DMS153 (cell line): ENCODE measurements around the gene SOCS3.
"Not testable (repeated sequence)": the region's sequence is repeated elsewhere in the genome, so short reads cannot be mapped to it uniquely, and the experiment has no call there.

Source experiments
- DNase-seq: peaks from one replicate; lab custom pipeline; 2025; lab: John Stamatoyannopoulos, UW

Gene SOCS3

DNA sequence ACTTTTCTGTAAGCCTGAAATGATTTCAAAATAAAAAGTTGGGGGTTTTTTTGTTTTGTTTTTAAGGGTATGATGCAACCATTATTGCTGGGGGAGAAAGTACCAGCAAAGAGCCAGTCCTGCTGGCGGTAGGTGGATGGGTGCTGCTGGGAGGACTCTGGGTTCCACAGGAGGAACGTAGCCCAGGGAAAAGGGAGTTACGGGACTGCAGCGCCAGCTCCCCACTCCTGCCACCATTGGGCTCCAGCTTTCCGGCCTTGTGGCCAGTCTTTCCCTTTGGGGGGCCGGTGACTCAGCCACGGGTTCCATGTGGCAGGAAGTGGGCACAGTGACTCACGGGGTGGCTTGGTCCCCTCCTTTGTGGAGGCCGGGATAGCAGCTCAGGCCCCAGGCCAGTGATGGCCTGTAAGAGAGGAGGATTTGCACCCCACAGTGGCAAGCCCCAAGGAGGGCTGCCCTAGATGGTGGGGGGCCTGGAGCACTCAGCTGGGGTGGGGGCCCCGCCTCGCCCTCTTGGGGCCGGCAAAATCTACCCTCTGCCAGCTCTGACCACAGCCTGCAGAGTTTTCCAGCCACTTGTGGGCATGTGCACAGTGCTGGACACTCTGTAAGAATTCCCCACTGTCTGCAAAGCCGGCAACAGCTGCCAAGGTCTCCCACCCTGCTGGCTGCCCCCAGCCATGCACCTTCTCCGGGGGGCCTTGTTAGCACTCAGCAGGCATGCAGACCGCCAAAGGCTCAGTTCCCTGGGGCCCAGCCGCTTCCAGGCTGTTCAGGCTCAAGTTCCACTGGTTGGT, 30.4 kb downstream of the SOCS3 start:
- no peak for DNase-seq

DNA sequence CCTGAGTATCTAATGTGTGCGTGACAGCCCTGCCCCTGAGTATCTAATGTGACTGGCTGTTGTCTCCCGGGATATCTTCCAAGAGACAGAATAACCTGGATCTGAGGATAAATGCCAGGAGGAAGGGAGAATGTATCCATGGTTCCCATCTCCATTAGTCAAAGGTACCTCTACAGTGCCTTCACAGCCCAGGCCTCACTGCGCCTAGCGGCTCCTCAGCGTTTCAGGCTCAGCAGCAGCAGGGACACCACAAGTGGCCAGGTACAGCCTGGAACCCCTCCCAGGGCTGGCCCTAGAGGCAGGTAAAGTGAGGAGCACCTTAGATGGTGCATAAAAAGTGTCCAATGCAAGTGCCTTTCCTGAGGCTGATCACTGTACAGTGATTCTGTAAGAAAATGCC, 32.0 kb downstream of the SOCS3 start:
- no peak for DNase-seq

DNA sequence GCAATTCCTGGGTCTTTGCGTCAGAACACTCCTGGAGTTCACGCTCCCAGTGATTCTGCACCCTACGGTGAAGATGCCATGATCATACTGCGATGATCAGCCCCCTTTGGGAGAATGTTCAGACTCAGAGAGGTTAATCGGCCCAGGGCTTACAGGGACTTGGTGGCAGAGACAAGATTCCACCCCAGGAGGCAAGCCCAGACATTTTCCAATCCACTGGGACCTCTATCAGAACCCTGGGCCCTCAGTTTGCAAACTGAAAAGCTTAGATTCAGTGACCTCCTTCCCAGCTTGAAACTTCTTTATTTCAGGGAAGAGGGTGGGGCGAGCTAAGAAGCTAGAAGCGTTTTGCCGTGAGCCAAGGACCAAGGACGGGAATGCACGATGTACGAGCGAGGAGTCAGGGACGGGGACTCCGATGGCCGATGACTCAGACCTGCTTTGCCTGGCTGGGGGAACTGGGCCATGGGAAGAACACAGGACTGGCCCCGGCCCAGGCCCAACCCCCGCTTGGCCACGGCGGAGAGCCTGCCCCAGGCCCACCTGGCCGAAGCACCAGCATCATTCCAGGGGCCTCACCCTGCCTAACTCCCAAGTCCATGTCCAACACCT, 34.7 kb downstream of the SOCS3 start:
- no peak for DNase-seq

DNA sequence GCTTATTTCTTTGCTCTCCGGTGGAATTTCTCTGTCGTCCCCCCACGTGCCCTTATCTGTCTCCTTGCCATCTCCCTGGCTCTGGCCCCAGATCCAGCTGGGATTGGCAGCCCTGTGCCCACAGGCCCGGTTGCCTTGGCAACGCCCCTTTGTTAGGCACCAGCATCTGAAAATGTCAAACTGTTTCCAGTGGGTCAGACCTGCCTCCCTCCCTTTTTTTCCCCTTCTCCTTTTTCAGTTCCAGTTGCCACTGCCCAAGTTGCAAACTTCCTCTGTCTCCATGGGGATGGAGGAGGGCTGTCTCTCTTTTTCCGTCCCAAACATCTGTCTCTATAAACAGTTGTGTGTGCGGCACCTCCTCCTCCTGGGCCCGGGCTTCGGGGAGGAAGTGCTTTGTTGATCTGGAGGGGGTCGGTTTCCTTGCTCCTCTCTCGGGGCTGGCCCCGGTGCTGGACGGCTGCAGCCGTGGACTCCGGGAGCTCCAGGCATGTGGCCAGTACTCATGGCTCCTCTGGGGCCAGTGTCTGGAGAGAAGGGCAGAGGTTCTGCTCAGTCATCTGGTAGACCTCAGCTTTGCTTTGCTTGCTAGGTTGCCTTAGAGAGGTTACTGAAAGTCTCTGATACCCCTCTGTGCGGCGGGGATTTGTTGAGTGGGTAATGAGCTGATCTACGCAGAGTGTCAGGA, 35.3 kb downstream of the SOCS3 start:
- peak; percentile 77 for DNase-seq

DNA sequence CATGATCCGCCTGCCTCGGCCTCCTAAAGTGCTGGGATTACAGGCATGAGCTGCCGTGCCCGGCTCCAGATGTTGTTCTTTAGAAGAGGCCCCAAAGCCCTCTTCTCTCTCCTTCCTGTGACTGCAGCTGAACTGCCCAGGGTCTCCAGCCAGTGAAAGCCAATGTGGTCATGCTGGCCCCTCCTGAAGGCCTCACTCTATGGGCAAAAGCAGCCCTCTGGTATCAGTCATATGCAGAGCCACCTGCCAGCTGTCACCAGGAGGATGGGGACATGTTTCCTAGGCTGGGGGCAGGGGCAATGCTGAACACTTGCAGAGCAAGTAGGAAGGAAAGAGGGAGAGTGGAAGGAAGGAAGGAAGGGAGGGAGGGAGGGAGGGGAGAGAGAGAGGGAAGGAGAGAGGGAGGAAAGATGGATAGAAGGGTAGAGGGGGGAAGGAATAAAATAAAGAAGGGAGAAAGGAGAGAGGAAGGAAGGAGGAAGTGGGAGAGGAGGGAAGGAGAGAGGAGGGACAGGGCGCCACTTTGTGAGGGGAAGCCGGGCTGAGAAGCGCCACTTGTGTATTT, 36.0 kb downstream of the SOCS3 start:
- DNase-seq: no peak

DNA sequence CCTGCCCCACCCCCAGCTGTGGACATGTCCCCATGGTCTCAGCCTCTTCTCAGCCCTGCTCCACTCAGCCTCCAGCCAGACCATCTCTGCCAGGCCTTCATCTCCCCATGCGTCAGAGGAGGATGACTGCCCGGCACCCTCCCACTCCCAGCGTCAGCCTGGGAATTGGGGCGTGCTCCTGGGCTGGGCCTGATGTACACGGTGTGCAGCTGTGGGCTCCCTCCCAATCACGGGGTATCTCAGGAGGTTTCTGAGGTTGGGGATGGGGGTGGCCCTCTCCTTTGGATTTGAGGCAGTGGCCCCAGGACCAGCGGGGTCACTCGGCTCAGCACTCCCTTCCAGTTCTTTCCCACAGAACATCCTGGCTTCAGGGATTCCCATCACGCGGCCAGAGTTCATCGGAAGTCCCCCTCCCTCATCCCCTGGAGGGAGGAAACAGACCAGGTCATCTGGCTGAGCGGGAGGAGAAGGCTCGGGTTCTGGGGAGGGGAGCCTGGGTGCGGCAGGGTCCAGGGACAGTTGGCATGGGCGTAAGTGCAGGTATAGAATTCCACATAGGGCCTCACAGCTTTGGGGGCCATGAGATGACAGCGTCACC, 36.9 kb downstream of the SOCS3 start:
- DNase-seq: no peak

DNA sequence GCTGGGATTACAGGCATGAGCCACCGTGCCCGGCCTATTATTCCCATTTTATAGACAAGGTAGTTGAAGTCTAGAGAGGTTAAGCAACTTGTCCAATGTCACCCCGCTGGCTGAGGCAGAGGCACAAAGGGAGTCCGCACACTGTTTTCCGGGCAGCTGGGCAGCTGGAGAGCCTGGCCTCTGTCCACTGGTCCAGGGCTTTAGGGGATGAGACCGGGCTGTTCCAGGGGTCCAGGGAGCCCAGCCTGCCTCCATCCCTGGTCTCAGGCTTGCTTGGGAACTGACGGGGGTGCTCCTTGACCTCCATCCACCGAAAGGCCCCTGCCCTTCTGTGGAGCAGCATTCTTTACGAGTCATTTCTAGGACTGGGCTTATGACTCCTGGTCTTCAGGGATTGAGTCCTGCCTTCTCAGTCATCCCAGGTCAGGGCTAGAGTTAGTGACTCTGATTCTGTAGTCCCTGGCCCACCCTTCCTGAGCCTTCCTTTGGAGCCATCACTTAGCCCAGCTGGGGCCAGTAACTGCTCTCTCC, 37.5 kb downstream of the SOCS3 start:
- no peak for DNase-seq

DNA sequence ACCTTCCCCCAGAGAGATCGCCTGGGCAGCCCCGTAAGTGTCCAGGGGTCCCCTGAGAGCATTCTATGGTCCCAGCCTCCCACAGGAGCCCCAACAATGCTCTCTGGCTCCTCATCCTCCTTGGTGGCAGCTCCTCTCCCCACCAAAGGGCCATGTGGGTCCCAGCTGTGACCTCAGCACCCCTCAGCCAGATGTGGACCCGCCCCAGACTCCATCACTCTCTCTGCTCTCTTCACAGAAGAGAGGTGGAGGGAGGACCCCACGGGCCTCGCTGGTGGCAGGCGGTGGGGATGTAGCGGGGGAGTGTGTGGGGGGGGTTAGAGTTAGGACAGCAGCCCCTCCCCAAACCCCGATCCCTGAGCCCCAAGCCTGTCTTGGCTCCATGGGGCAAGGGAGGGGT, 41.0 kb downstream of the SOCS3 start:
- DNase-seq: no peak

DNA sequence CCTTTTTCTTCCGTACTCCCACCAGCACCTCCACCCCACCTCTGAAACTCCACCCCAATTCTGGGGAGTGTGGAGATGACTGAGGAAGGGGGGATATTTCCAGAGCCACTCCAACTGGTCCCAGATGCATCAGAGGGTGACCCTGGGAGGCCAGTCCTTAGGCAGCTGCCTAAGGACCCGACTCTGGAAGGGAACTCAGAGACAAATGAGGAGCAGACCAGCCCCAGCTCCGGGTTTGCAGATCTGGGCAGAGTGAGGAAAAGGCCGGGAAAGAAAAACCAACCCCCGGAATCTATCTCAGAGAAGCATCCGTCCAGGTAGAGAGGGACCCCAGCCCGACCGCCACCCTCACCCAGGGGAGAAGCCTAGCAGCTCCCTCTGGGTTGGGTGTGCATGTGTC, 41.5 kb downstream of the SOCS3 start:
- DNase-seq: no peak

DNA sequence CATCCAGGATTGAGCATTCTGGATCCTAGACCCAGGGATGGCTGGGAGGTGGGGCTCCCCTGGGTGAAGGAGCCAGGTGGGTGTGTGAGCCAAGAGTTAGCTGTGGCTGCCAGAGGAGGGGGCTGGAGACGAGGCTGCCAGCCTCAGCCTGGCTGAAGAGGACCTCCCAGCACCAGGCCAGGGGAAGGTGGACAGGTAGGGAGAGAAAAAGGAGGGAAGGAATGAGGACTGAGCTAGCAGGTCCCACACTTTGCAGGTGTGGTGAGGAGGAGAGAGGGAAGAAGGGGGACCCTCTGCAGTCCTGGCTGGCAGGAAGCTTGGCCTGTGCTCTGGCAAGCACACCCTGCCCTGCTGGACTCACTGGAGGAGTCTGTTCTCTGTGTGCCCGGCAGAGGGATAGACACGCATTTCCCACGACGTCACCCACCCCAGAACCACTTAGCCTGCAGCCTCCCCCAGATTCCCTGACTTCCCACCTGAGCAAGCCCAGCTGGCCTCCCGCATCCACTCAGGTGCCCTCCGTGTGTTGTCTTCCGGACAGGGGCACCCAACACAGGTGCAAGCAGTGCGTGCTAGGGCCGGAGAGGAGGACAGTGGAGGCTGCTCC, 42.0 kb downstream of the SOCS3 start:
- DNase-seq: no peak

DNA sequence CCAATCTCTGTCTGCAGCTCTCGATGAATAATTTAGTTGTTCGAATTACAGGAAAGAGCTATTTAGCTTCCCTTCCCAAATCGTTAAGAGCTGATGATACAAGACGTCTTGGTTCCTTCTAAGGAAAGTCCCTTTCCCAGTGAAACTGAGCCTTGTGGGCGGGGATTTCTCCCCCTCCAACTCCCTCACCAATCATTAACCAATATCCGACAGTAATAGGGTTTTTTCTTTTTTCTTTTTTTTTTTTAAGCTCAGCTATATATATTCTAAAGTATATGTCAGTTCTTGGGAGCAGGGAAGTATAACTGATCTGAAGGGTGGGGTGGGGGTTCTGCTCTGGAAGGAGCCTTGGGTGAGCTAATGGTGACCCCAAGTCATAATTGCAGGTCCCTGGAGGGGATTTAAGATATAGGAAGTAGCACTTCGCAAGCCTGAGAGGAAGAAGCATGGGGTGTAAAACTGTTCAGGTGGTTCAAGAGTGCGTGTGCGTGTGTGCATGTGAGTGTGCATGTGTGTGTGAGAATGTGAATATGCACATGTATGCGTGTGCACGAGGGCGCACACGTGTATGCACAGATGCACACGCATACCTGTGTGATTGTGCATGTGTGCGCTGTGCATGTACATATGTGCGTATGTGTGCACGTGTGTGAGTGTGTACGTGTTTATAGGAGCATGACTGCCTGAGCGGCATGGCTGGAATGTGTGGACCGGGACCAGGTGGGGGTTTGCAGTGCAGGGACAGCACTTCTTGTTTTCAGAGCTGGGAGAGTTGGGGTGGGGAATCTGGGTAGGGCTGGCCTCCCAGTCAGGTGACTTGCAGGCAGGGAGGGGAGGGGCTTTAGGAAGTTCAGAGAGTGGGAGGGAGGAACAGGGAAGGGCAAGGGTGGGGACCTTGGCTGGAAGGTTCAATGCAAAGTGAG, 42.7 kb downstream of the SOCS3 start:
- DNase-seq: no peak

DNA sequence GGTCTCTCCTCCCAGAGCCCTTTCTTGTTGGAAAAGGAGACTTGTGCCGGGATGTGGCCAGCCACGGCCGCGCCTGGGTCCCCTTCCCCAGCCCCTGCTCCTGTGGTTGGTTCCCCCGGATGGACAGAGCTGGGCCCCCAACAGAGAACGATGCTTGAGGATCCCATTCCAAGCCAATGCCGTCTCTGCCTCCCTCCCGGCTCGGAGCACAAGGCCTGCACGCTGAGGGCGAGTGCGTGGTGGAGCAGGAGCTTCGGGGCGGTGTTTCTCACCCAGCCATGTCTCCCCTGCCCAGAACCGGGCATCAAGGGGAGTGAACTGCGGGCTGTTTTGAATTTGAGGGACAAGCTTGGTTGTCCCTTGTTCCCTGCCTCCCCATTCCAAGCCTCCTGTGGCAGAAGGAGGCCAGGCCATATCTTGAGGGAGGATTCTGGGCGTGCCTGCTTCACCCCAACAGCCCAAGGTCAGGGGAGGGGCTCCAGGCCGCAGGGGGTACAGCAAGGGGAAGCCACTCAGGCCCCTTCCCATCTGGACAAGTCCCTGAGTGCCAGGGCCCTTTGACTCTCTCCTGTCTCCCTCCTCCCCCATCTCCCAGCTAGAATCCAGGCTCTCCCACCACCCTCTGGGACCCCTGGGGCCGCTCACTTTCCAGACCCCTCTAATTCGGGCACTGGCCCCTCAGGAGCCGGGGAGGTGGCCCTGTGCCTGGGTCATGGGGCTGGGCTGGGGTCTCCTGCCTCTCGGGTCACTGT, 43.6 kb downstream of the SOCS3 start:
- DNase-seq: no peak

DNA sequence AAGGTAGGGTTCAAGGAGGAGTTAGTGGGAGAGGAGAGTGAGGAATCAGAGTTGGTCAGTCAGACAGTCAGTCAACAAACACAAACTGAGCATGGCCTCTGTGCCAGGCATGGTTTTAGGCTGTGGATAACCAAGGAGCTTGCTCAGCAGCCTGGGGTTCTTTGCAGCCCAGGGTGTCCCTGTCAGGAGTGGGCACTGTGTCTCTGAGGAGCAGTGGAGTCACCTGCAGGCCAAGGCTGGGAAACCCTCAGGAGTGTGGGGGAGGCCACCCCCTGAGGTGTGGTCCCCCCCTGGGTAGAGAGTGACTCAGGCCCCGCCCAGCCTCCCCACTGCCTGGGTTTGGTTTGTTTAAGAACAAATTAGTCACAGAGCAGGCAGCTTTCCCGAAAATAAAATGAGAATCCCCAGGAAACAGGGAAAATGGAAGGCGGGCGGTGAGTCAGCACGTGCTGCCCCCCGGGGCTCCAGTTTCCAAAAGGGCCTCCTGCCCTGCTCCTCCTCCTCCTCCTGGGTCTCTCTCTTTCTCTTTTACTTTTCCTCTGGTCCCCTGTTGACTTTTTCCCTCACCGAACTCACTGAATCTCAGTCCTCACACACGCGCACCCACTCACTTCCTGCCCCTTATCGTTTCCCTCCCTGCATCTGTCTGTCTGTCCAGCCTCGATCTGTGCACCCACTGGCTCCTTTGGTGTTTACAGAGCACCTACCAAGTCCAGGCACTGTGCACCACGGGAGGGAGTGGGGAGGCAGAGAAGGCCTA, 44.3 kb downstream of the SOCS3 start:
- no peak for DNase-seq

DNA sequence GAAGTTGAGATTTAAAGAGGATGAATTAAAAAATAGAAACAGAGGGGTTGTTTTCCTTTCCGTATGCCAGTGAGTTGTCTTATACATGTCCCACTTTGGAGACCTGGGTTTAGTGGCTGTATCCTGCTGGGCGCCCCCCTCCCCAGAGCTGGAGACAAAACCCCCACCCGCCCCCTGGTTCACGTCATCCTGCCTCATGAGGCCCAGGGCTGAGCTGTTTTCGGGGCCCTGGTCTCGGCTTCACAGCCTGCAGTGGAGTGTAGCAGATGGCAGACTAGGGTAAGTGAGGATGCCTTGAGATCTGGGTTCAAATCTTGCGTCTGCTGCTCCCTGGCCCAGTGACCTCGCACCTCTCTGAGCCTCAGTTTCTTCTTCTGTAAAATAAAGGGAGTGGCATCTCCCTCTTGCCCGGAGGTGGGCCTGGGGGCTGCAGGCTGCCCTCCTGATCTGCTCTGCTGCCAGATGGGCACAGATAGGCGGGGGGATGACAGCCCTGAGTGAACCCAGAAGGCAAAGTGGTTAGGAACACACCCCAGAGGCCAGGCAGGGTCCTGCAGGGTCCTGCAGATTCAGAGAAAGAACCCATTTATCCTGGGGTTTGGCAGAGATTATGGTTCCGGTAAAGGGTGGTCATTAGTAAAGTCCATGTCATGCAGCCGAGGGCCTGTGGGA, 45.1 kb downstream of the SOCS3 start:
- no peak for DNase-seq

DNA sequence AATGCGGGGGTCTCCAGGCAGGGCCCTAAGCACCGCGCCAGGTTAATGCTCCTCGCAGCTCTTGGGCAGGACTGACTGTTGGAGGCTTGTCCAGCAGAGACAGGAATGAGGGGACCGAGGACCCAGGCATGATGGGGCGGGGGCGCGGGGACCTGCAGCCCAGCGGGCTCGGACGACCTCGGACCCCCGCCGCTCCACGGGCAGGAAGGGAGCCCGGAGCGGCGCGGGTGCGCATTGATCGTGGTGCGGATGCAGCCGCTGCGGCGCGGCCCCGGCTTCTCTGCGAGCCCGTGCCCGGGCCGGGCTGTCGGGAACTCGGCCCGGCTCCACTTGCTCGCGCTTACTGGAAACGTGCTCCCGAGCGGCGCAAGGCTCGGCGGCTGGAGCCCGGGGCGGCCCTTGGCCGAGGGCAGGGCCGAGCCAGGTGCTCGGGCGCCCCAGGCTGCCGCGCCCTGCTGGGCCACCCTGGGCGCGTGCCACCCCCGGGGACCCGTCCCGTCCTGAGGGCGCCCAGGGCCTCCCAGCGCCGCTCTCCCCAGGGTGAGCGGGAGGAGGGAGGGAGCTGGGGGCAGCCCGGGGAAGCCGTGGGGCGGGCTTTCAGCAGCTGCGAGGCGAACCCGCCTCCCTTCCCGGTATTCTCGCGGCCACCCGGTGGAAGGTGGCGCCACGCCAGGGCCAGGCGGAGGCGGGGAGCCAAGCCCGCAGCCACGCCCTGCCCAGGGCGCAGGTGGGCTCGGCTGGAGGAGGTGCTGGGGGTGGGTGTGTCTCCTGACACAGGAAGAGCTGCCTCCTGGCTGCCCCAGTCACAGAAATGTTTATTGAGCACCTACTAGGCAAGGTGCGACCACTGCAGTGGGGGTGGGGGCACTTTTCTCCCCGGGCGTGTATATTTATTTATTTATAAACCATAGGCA, 45.9 kb downstream of the SOCS3 start:
- peak; percentile 90 for DNase-seq

DNA sequence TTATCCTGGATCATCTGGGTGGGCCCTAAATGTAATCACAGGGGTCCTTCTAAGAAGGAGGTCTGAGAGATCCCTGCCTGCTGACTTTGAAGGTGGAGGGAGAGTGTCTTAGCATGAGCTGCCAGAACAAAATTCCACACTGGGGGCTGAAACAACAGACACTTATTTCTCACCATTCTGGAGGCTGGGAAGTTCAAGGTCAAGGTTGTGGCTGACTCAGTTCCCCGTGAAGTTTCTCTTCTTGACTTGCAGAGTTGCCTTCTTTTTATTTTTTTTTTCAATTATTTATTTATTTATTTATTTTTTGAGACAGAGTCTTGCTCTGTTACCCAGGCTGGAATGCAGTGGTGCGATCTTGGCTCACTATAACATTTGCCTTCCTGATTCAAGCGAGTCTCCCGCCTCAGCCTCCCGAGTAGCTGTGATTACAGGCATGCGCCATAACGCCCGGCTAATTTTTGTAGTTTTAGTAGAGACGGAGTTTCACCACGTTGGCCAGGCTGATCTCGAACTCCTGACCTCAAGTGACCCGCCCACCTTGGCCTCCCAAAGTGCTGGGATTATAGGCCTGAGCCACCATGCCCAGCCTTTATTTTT, 50.1 kb downstream of the SOCS3 start:
- not testable (repeated sequence) for DNase-seq
